Right renal cortex interstitium (tissue), 3 donors: ENCODE data around the gene ZNF318. TPM values are rescaled to one million over a fixed set of nuclear protein-coding genes. Genes with fewer than 3 reads are reported as not detected.
"Not testable (repeated sequence)": the region's sequence is repeated elsewhere in the genome, so short reads cannot be mapped to it uniquely, and the experiment has no call there.

Source experiments
- DNase-seq, 3 donors: peaks; one replicate each; pipeline ENCODE4 v3.0.0-alpha.2; 2013; ENCODE audit warnings: low read depth in 3 of 3, low spot score in 2 of 3
- polyA plus RNA-seq, 3 donors: library from polyadenylated mRNA; unstranded; fragments of 120-200 nt; gene quantifications; one replicate each; pipeline ENCODE4 v1.2.1, GENCODE V29; 2013; ENCODE audit not compliant: insufficient read length in 3 of 3

The ZNF318 gene
- polyA plus RNA-seq, 3 donors: 24.8 to 30.9 (median 27.0) TPM

GRCh38 chr6:43303006-43303405 is 66.4 kb downstream of the ZNF318 start:
- DNase-seq: not testable (repeated sequence)

GRCh38 chr6:43302126-43302525 is 67.3 kb downstream of the ZNF318 start:
- no peak for DNase-seq

GRCh38 chr6:43301081-43301870 is 68.2 kb downstream of the ZNF318 start:
- DNase-seq: no peak

- DNase-seq: no peak
Measured at GRCh38 chr6:43299338-43300293, 69.8 kb downstream of the ZNF318 start.

GRCh38 chr6:43298565-43299337 is 70.7 kb downstream of the ZNF318 start:
- no peak for DNase-seq

GRCh38 chr6:43297644-43298564 is 71.5 kb downstream of the ZNF318 start, which contains the start of gene SLC22A7:
TSS of gene SLC22A7 (plus strand) at chr6:43298260. CDS start at chr6:43298359, 99 bp downstream.
- DNase-seq: no peak

GRCh38 chr6:43296780-43297497 is 72.5 kb downstream of the ZNF318 start:
- no peak for DNase-seq

GRCh38 chr6:43295456-43295855 is 74.0 kb downstream of the ZNF318 start:
- DNase-seq: no peak

- no peak for DNase-seq
Measured at GRCh38 chr6:43294536-43294935, 74.9 kb downstream of the ZNF318 start.

GRCh38 chr6:43293698-43294097 is 75.7 kb downstream of the ZNF318 start:
- no peak for DNase-seq

- no peak for DNase-seq
Measured at GRCh38 chr6:43292763-43293318, 76.6 kb downstream of the ZNF318 start.

GRCh38 chr6:43292341-43292740 is 77.1 kb downstream of the ZNF318 start:
- no peak for DNase-seq

- DNase-seq: no peak
Measured at GRCh38 chr6:43291708-43292107, 77.7 kb downstream of the ZNF318 start.

GRCh38 chr6:43290905-43291355 is 78.5 kb downstream of the ZNF318 start:
- DNase-seq: no peak

- no peak for DNase-seq
Measured at GRCh38 chr6:43290339-43290904, 79.0 kb downstream of the ZNF318 start.

- no peak for DNase-seq
Measured at GRCh38 chr6:43287717-43288679, 81.4 kb downstream of the ZNF318 start.
